Panc1 (cell line): Measurements from ENCODE around the gene CDC25B.

Source experiments
- CTCF ChIP-seq: fragments of 450-650 bp; IDR thresholded peaks from 2 replicates; pipeline ENCODE4 v1.5.1; 2017; ENCODE audit warnings: mild to moderate bottlenecking
- POLR2AphosphoS5 ChIP-seq: IDR thresholded peaks from 2 replicates; pipeline ENCODE4 v1.6.1; 2012; ENCODE audit warnings: mild to moderate bottlenecking, low read depth, low read length, moderate library complexity
- REST ChIP-seq, 2 experiments: IDR thresholded peaks; 2 replicates each; pipeline ENCODE4 v1.6.1; 2011 to 2012; ENCODE audit warnings: low read depth in 2 of 2, control low read depth in 1 of 2, low read length in 1 of 2, mild to moderate bottlenecking in 1 of 2, moderate library complexity in 1 of 2; ENCODE audit not compliant: insufficient read depth in 1 of 2

GRCh38 chr20:3775457-3776108 lies 20.5 kb upstream of the CDC25B start:
- TF ChIP-seq CTCF (no peak), POLR2AphosphoS5 (no peak), REST (IDR thresholded peaks at IDR 0.05; ENCODE audit: insufficient read depth in 1 of 2, low read depth in 2 of 2, low read length in 1 of 2) (no peak)
